HG03103 (cell line): ENCODE results near the gene FOXL1.

Experiments used
- ATAC-seq: cut with Tn5 transposase; IDR thresholded peaks from one replicate; pipeline ENCODE4 v1.9.1; 2021; ENCODE audit warnings: low read depth; ENCODE audit not compliant: unreplicated experiment

Gene FOXL1

GRCh38 chr16:86578061-86578599 lies at the start of gene FOXL1:
Gene FOXL1, plus strand, starts transcription at chr16:86578549. Its CDS starts 175 bp downstream, at chr16:86578724.
- no peak for ATAC-seq

DNA sequence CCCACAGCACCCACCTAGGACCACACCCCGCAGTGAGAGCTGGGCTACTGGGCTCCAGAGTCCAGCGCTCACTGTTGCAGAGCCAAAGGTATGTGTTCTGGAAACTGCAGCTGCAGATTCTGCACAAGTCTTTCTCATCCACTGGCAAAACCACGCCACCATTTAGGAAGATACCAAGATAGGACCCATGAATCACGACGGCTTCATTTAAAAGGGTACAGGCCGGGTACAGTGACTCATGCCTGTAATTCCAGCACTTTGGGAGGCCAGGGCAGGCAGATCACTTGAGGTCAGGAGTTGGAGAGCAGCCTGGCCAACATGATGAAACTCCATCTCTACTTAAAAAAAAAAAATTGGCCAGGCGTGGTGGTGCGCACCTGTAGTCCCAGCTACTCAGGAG lies 49.2 kb upstream of the FOXL1 start:
- no peak for ATAC-seq

DNA sequence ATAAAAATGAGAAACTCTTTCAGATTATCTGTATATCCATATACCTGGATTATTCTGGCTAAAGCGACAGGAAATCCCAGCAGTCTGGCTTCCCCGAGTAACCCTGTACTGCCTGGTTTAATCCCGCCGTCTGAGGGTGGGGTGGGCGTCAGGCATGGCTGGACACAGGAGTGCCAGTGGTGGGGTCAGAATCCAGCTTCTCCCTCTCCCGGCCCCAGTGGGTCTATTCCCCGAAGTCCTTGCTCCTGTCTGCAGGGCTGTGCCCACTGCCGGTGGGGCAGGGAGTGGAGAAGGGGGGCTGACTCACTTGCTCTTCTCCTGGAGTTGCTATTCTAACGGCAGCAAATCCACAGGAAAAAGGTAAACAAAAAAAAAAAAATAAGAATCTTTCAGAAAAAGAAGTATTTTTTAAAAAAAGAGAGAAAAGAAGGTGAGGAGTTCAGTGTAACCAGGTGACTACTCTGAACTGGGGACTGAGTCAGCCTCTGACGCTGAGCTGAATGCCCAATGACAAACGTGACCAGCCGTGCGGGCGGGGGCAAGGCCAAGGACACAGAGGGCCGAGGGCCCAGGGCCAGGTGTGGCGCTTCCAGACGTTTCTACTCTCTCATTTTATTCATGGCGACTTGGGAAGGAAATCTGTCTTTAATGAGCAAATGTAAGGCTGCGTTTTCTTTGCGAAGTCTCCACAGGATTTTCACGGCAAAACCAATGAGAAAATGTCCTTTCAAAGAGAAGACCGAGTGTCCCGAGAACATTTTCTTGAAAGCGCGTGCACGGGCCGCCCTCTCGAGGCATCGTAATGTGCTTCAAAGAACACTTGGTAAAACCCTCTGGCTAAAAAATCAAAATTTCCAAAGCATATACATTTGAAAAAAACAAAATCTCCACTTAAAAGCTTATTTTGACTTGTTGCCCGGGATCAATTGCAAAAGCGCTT lies 47.8 kb upstream of the FOXL1 start:
- ATAC-seq, result no peak

DNA sequence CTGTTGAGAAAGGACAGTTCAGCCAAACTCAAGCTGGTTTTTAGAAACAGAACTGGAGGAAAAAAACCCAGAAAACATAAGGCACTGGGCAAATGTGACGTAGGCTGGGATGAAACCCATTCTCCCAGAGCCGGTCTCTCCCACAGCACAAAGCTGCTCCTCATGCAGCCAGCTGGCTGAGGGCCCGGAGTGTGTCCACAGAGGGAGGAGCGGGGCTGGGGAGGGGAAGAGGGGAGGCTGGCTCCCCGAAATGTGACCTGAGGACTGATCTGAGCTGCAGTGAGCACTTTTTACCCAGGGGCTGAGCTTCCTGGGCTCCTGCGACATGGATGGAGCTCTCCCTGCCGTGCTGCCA lies 47.2 kb upstream of the FOXL1 start:
- no peak for ATAC-seq

DNA sequence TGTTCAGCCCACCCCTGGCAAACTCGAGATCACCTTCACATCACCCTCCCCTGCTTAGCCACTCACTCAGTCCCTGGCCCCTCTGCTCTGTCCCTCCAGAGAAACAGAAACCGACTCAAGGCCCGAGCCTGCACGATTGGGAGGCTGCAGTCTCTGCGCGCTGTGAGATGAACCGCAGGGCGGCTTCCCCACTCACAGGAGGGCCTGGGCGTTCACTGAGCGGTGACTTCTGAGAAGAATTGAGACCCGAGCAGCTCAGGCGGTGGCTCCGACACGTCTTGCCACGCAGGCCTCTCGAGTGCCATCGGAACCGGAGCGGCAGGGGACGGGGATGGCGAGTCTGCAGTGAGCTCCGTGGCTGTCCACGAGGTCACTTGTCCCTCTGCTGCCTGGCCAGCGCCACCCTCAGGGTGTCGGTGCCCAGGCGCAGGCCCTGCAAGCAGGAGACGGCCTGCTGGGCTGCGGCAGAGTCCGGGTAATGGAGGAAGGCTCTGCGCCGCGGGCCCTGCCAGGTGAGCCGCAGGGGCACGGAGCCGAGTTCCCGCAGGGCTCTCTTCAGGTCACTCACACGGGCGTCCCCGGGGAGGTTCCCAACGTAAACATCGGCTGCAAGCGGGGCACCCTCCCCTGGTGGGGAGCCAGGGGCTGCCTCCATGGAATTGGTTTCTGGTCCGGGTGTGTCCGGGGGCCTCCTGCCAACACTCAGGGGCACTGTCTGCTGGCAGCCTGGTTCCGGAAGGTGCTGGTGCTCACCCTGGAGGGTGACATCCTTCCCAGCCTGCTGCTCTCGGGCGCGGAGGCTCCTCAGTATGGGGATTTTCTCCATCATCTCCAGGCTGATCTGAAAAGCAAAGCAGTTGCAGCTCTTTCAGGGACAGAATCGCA lies 46.5 kb upstream of the FOXL1 start:
- no peak for ATAC-seq

GRCh38 chr16:86532526-86532815 lies 45.9 kb upstream of the FOXL1 start:
- no peak for ATAC-seq

DNA sequence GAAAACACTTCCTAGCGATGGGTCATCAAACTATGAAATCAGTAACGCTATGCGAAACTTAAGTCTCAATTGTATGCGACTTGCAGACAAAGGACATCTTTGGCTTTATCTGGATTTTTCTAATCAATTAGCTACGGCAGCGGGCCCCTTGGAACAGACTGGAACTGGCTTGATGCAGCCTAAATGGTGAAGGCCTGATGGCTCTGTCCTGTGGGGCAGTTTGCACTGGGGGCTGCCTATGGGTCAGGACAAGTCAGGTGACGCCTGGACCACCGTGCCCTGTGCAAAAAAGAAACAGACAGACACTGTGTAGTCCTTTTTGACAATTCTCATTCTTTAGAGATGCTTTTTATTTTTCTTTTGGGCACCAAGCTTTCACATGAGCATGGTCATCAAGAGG lies 45.3 kb upstream of the FOXL1 start:
- no peak for ATAC-seq

GRCh38 chr16:86533767-86534351 lies 44.5 kb upstream of the FOXL1 start:
- ATAC-seq, result no peak

- no peak for ATAC-seq
Measured at GRCh38 chr16:86534779-86535615, 43.4 kb upstream of the FOXL1 start.

DNA sequence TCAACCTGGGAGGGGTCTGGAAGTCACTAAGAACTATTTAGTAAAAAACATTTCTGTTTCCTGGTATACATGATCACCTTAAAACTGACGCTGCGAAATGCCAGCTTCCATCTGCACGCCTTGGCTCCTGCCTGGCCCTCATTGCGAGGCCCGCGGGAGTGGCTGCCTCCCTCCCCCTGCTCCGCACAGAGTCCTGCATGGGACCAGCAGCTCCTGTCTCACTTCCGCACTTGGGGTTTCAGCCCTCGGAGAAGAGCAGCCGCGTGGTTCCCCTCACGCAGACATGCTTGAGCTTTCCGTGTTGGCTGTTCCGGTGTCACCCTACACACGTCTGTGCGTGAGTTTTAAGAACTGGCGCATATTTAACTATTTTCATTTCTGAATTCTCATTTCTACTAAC lies 41.7 kb upstream of the FOXL1 start:
- no peak for ATAC-seq

- ATAC-seq, result no peak
Measured at GRCh38 chr16:86537486-86537885, 40.9 kb upstream of the FOXL1 start.

DNA sequence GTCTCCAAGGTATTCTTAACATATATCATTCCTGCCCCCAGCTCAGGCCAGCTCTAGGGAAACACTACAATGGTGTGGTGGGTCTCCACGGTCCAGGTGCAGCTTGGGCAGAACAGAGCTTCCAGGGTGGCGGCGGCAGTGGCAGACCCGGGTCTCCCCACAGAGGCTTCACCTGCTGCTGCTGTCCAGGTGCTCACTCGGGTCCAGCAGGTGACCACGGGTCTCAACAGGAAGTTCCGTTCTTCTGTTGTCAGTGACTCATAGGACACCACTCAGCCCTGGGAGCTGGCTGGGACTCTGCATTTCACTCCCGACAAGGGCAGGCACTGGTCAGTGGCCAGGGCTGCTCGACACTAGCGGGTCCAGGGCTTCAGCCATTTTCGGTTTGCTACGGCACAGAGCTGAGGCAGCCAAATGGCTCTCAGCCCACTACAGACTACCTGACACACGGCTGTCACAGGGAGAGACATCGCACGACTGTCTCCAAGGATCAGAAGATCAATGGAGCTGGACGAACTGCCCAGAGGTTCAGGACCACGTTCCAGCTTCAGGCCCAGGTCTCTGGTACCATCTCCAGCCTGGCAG lies 40.1 kb upstream of the FOXL1 start:
- ATAC-seq, result no peak

- no peak for ATAC-seq
Measured at GRCh38 chr16:86540894-86541293, 37.5 kb upstream of the FOXL1 start.

- ATAC-seq, result no peak
Measured at GRCh38 chr16:86541560-86541959, 36.8 kb upstream of the FOXL1 start.

DNA sequence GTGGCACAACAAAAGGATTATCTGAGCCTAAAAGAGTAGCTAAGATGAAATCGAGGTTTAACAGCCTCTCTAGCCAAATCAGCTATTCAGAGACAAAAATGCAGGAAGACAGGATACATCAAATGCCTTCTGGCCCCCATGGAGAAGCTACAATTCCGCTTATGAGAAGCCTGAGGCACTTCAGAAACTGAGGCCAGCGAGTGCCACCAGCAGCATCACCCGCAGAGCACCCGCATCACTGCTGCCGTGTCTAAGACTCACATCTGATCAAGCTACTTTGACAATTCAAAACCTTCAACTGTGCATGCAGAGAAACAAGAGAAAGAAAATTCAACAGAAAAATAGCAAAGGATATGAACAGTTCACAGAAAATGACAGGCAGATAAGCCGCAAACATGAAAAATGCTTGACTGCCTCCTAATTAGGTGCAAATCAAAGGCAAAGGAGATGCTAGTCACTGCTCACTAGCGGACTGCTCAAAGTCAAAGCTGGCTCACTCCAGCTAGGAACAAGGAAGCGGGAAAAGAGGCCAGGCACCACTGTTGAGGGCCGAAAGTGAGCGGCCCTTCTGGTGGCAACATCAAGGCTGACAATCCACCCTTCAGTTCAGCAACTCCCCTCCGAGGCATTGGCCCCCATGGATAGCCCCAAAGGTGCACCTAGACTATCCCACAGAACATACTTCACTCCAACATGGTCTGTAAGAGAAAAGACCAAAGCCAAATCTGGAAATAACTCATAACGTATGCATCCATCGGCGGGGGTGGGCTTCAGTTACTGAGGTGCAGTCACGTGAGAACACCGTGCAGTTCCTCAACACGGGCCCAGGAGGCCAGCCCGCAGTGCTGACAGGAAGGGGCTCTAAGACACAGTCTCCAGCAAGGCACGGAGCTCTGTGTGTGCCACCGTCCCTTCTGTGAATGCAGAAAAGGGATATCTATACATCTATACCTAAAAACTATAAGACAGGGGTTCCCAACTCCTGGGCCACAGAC lies 35.3 kb upstream of the FOXL1 start:
- no peak for ATAC-seq

GRCh38 chr16:86545481-86545880 lies 32.9 kb upstream of the FOXL1 start:
- no peak for ATAC-seq

- ATAC-seq, result no peak
Measured at GRCh38 chr16:86545954-86546637, 32.3 kb upstream of the FOXL1 start.

GRCh38 chr16:86546638-86547013 lies 31.7 kb upstream of the FOXL1 start:
- no peak for ATAC-seq
